B cell (primary cell): ENCODE data around the gene TEX11.

Experiments
- CTCF ChIP-seq: fragments of 200-600 bp; IDR thresholded peaks from one replicate; pipeline ENCODE4 v1.8.0; 2022; ENCODE audit warnings: antibody characterized with exemption, mild to moderate bottlenecking
- EZH2 ChIP-seq: IDR thresholded peaks from 2 replicates; pipeline ENCODE4 v1.6.1; 2012; ENCODE audit warnings: borderline replicate concordance, low read depth, mild to moderate bottlenecking, moderate library complexity, low read length; ENCODE audit not compliant: insufficient read depth, poor library complexity, severe bottlenecking

DNA sequence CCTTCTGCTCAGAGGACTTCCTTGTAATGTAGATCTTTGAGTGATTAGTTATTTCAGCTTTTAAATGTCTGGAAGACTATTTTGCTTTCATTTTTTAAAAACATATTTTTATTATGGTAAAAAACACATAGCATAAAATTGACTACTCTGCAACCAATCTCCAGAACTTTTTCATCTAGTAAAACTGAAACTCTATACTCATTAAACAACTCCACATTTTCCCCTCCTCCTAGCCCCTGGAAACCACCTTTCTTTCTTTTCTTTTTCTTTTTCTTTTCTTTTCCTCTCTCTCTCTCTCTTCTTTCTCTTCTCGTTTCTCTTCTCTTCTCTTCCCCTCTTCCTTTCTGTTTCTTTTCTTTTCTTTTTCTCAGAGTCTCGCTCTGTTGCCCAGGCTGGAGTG is 233.2 kb downstream of the TEX11 start:
- TF ChIP-seq CTCF = no peak
- TF ChIP-seq EZH2 = no peak
